ENCODE data around the gene CDHR3.

- no peak for TF ChIP-seq EP300 (IDR thresholded peaks at IDR 0.05)
- no peak for TF ChIP-seq ELK1 (IDR thresholded peaks at IDR 0.05; ENCODE audit: low read depth, low read length)
- TF ChIP-seq HES2 (IDR thresholded peaks at IDR 0.05), result no peak
- TF ChIP-seq POLR2A (IDR thresholded peaks at IDR 0.05; ENCODE audit: low read length), result no peak
- no peak for TF ChIP-seq CTCF (IDR thresholded peaks at IDR 0.05)
- TF ChIP-seq ATOH8 (CRISPR knock-in tag; IDR thresholded peaks at IDR 0.05; ENCODE audit: low read depth), result no peak
- TF ChIP-seq JUN (IDR thresholded peaks at IDR 0.05), result no peak
- TF ChIP-seq BHLHE40 (IDR thresholded peaks at IDR 0.05; ENCODE audit: low read depth, low read length), result no peak
These were observed 97.4 kb downstream of the CDHR3 start for GRCh38 chr7:106060394-106060920.
